GM10266 (cell line): ENCODE measurements around the gene GMPPB.

Experiments
- DNase-seq: peaks from one replicate; pipeline ENCODE4 v3.0.0; 2012; ENCODE audit errors: extremely low spot score
- TF ChIP-seq, protein P1 (sequence below): IDR thresholded peaks from 2 replicates; pipeline ENCODE4 v1.5.1; 2012; ENCODE audit warnings: mild to moderate bottlenecking, low read depth; ENCODE audit not compliant: control insufficient read depth, insufficient read depth; ENCODE audit errors: missing control alignments

The GMPPB gene

DNA sequence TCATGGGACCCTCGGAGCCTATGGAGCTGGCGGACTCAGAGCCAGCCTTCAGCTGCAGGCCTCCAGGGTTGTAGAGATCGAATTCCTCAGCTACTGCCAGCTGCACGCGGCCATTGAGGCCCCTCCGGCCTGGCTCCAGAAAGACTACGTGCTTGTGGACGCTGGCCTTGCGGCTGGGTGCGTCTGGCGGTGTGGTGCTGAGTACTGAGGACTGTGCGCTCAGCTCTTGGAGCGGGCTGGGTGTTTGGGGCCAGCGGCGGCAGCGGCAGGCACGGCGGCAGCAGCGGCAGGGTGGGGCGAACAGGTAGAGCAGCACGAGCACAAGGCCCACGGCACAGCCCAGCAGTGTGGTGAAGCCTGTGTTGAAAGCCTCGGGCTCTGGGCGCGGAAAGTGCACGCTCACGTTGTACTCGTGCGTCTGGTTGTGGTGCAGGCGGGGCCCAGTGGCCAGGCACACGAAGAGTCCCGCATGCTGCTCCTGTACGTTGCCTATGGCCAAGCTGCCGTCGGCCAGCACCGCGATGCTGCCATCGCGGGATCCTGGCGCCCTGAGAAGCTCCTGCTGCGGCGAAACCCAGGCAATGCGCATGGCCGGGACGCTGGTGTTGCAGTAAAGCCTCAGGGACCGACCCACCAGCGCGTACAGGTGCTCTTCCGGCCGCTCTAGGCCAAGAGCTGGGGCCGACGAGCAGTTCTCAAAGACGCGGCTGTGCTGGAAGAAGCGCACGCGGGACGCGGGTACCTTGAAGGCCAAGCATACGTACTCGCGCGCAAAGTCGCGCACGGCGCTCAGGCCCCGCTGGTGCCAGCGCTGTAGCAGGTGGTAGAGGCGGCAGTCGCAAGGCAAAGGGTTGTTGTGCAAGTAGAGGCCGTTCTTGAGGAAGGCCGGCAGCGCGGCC lies 5.5 kb downstream of the GMPPB start:
- TF ChIP-seq, protein P1, sequence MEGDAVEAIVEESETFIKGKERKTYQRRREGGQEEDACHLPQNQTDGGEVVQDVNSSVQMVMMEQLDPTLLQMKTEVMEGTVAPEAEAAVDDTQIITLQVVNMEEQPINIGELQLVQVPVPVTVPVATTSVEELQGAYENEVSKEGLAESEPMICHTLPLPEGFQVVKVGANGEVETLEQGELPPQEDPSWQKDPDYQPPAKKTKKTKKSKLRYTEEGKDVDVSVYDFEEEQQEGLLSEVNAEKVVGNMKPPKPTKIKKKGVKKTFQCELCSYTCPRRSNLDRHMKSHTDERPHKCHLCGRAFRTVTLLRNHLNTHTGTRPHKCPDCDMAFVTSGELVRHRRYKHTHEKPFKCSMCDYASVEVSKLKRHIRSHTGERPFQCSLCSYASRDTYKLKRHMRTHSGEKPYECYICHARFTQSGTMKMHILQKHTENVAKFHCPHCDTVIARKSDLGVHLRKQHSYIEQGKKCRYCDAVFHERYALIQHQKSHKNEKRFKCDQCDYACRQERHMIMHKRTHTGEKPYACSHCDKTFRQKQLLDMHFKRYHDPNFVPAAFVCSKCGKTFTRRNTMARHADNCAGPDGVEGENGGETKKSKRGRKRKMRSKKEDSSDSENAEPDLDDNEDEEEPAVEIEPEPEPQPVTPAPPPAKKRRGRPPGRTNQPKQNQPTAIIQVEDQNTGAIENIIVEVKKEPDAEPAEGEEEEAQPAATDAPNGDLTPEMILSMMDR = no peak
- DNase-seq = no peak

- TF ChIP-seq, protein P1 = no peak
- no peak for DNase-seq
Observed at GRCh38 chr3:49717211-49717958, 6.4 kb downstream of the GMPPB start.

DNA sequence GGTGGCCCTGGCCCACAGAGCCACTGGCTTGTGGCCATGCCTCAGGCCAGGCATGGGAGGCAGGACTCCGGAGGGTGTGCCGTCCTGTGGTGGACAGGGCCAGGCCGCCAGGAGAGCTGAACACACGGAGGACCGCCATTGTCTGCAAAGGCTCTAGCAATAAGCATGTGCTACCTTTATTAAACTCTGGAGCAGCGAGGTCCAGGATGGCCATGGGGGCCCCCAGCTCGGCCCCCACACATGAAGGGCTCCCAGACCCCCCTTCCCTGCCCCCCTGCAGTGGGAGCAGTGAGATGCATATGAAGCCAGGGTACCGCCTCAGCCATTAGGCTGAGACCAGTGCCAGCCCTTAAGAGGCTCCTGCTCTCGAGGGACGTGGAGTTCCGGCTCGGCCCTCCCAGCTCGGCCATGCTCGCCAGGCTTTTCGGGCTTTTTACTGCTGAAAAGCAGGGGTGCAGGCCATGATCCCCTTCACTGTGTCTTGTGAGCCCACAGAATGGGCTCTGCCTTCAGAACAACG lies 7.0 kb downstream of the GMPPB start:
- TF ChIP-seq, protein P1 = no peak
- DNase-seq = no peak

GRCh38 chr3:49716169-49716568 lies 7.6 kb downstream of the GMPPB start:
- TF ChIP-seq, protein P1 = no peak
- DNase-seq = no peak

DNA sequence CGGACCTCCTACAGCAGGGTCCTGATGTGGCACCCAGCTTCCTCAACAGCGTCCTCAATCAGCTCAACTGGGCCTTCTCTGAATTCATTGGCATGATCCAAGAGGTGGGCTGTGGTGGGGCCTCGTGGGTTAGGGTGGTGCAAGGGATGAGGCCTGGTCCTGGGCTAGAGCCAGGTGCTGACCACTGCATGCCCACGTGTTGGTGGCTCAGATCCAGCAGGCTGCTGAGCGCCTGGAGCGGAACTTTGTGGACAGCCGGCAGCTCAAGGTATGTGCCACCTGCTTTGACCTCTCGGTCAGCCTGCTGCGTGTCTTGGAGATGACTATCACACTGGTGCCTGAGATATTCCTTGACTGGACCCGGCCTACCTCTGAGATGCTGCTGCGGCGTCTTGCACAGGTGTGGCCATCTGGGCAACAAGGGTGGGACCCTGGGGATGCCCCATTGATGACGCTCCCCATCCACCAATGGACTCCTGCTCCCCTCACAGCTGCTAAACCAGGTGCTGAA lies 8.1 kb downstream of the GMPPB start:
- TF ChIP-seq, protein P1 = no peak
- DNase-seq = no peak

- TF ChIP-seq, protein P1 = no peak
- no peak for DNase-seq
Observed at GRCh38 chr3:49714728-49715550, 8.8 kb downstream of the GMPPB start.
